Hippocampal formation (tissue), 2 donors: ENCODE results near the gene RHBDD2.

ENCODE experiments used
- DNase-seq, 2 donors: peaks; one replicate each; lab custom pipeline; 2025; lab: John Stamatoyannopoulos, UW

The RHBDD2 gene

GRCh38 chr7:75920431-75921161, 41.8 kb downstream of the RHBDD2 start:
- DNase-seq: no peak

- no peak for DNase-seq
Measured at GRCh38 chr7:75921479-75921878, 42.6 kb downstream of the RHBDD2 start.

- no peak for DNase-seq
Measured at GRCh38 chr7:75922966-75923603, 44.3 kb downstream of the RHBDD2 start.

GRCh38 chr7:75924256-75924655, 45.4 kb downstream of the RHBDD2 start:
- DNase-seq: no peak

GRCh38 chr7:75924889-75925288, 46.1 kb downstream of the RHBDD2 start:
- DNase-seq: no peak

- no peak for DNase-seq
Measured at GRCh38 chr7:75925717-75926435, 47.0 kb downstream of the RHBDD2 start.

GRCh38 chr7:75928568-75928914, 49.7 kb downstream of the RHBDD2 start:
- no peak for DNase-seq

GRCh38 chr7:75931680-75932079, 52.8 kb downstream of the RHBDD2 start:
- no peak for DNase-seq

- peak; percentile 33 to 57 for DNase-seq
Measured at GRCh38 chr7:75937958-75938786, 59.3 kb downstream of the RHBDD2 start.
